NT2/D1 (cell line): ENCODE results near the gene MRPL2.

Experiments
- SUZ12 ChIP-seq: IDR thresholded peaks from 2 replicates; pipeline ENCODE4 v1.6.1; 2011; ENCODE audit not compliant: insufficient read length, insufficient read depth; ENCODE audit errors: extremely low read depth
- YY1 ChIP-seq: IDR thresholded peaks from 2 replicates; pipeline ENCODE4 v1.6.1; 2011; ENCODE audit not compliant: insufficient read length, insufficient read depth
- ZNF274 ChIP-seq: IDR thresholded peaks from 2 replicates; pipeline ENCODE4 v1.6.1; 2011; ENCODE audit warnings: mild to moderate bottlenecking, low read depth, low read length

- no peak for TF ChIP-seq SUZ12
- no peak for TF ChIP-seq YY1
- TF ChIP-seq ZNF274: no peak
These were observed 36.7 kb upstream of the MRPL2 start for GRCh38 chr6:43095939-43096338.
